A673 (cell line): ENCODE data around the gene SLC43A1.

ENCODE experiments used
- EZH2 ChIP-seq: fragments of 200-600 bp; sonication (generic); IDR thresholded peaks from 2 replicates; pipeline ENCODE4 v1.6.1; 2017; ENCODE audit warnings: borderline replicate concordance, low read depth, mild to moderate bottlenecking, mixed read lengths, antibody characterized with exemption, low read length; ENCODE audit not compliant: poor library complexity, severe bottlenecking
- TF ChIP-seq, protein P1 (sequence below): fragments of 300-800, 200-600 bp; sonication (generic); conservative IDR thresholded peaks from 2 replicates; pipeline ENCODE4 v1.5.1; 2017; ENCODE audit warnings: low read depth, mild to moderate bottlenecking, antibody characterized with exemption, low read length, moderate library complexity, mixed read lengths

DNA sequence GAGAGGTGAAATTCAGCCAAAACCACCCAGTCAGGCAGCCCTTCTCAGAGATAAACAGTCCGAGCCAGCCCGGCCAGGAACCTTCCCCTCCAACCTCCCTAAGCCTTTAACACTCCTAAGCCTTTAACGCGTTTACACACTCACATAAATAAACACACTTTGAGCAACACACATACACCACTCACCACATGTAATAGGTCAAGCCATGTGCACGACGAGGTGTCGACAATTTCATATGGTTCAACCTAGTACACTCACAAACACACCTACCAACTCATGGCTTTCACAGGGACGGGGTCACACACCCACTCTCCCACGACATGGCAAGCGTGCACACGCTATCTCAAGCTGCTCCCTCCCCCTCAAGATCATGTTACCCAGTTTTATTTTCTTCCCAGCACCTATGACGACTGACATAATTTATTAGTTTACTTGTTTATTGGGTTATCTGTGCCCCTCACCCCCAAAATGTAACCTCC is 15.5 kb downstream of the SLC43A1 start:
- TF ChIP-seq, protein P1, sequence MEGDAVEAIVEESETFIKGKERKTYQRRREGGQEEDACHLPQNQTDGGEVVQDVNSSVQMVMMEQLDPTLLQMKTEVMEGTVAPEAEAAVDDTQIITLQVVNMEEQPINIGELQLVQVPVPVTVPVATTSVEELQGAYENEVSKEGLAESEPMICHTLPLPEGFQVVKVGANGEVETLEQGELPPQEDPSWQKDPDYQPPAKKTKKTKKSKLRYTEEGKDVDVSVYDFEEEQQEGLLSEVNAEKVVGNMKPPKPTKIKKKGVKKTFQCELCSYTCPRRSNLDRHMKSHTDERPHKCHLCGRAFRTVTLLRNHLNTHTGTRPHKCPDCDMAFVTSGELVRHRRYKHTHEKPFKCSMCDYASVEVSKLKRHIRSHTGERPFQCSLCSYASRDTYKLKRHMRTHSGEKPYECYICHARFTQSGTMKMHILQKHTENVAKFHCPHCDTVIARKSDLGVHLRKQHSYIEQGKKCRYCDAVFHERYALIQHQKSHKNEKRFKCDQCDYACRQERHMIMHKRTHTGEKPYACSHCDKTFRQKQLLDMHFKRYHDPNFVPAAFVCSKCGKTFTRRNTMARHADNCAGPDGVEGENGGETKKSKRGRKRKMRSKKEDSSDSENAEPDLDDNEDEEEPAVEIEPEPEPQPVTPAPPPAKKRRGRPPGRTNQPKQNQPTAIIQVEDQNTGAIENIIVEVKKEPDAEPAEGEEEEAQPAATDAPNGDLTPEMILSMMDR, result no peak
- no peak for TF ChIP-seq EZH2
